Heart left ventricle (tissue), 13 donors: ENCODE measurements around the gene MBD3L2B.

Experiments
- POLR2A ChIP-seq, 2 donors: fragments of 450-650 bp; IDR thresholded peaks; one replicate each; pipeline ENCODE4 v1.6.1; 2017; ENCODE audit warnings: antibody characterized with exemption in 2 of 2, mild to moderate bottlenecking in 2 of 2, moderate library complexity in 2 of 2
- TF ChIP-seq, protein P1 (sequence below), 12 donors: fragments of 200-600 bp; sonication (generic) in 4 of 12; IDR thresholded peaks; one replicate each; pipeline versions ENCODE4 v1.5.0 to v1.8.0; 2018 to 2022; ENCODE audit warnings: antibody characterized with exemption in 12 of 12, mild to moderate bottlenecking in 5 of 12
- donor health status: ischemic (EF 13 %, LVEDD 7.1; RV severe dilation, severe dysfunction).
- donor health status: DM: no; HTN: yes; CAD: no.
- donor health status: DM: no; HTN: no; CAD: no.
- donor health status: ischemic (EF 25% LVEDD 6.9; RV normal size, moderate dysfunction).
- donor health status: ischemic (EF 25% LVEDD 5.7; RV mildly dilated, moderate dysfunction).
- donor health status: ischemic (EF 35%, LVEDD 5.7; RV mildly dilated, moderate dysfunction).
- donor health status: nonischemic (EF 11% LVEDD 7.7; RV severe dilation, severe dysfunction).
- donor health status: DM: yes; HTN: yes; CAD: no.
- donor health status: PGD.
- donor health status: ischemic (EF 29% LVEDD 5.4; RV normal size, mild dysfunction).
- donor health status: nonischemic (EF 23%, LVEDD 6.1; RV moderate dilation, normal function).

DNA sequence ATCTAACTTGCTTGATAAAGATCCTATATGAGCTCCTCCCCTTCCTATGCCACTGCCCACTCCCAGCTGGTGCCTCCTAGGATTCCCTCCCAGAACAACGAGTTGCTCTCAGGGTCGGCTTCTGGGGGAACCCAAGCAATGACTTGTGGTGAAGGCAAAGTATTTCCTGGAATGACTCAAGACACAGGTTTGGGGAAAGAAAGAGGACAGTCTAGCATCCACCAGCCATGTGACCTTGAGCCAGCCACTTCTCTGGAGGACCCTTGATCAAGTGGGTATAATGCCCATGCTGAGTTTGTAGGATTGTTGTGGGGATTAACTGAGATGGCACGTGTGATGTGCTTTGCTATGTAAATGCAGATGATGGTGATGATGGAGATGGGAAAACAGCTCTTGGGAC, 33.0 kb downstream of the MBD3L2B start:
- TF ChIP-seq, protein P1, sequence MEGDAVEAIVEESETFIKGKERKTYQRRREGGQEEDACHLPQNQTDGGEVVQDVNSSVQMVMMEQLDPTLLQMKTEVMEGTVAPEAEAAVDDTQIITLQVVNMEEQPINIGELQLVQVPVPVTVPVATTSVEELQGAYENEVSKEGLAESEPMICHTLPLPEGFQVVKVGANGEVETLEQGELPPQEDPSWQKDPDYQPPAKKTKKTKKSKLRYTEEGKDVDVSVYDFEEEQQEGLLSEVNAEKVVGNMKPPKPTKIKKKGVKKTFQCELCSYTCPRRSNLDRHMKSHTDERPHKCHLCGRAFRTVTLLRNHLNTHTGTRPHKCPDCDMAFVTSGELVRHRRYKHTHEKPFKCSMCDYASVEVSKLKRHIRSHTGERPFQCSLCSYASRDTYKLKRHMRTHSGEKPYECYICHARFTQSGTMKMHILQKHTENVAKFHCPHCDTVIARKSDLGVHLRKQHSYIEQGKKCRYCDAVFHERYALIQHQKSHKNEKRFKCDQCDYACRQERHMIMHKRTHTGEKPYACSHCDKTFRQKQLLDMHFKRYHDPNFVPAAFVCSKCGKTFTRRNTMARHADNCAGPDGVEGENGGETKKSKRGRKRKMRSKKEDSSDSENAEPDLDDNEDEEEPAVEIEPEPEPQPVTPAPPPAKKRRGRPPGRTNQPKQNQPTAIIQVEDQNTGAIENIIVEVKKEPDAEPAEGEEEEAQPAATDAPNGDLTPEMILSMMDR (IDR thresholded peaks at IDR 0.05): no peak
- TF ChIP-seq POLR2A (IDR thresholded peaks at IDR 0.05): no peak
